ENCODE data around the gene SH3GL3. TPM values are rescaled to one million over a fixed set of nuclear protein-coding genes. Genes with fewer than 3 reads are reported as not detected.

SH3GL3 gene
- total RNA-seq, 1 donor from 2014 or later: 0.14 TPM

DNA sequence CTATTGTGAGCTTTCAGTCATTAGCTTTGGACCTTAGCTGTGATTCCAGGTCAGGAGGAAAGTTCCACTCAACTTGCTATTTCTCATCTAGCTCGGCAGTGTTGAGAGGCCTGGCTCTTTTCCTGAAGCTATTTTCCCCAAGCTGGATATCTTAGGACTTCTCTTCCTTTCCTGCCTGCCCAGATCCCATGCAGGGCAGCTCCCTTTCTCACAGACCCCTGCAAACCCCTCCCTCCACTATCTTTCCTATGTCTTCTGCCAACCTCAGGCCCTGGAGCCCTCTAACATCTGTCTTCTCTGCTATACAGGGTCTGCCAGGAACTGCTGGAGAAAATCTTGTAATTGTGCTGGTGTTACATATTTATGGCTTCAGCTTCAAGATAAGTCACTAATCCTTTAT is 49.6 kb downstream of the SH3GL3 start:
- Mint-ChIP-seq H3K9me3 (no peaks in the 10 kb centered on the region), H3K36me3 (ENCODE audit: low read depth) (no peaks in the 10 kb centered on the region), H3K4me3 (ENCODE audit: low read depth) (no peak overlapping the region), H3K27me3 (ENCODE audit: low read depth) (no peaks in the 10 kb centered on the region), H3K4me1 (ENCODE audit: low read depth) (no peaks in the 10 kb centered on the region), H3K27ac (no peak overlapping the region)
- intact Hi-C loops (cut with micrococcal nuclease): no loop called here
- no peak for DNase-seq (ENCODE audit: low spot score)

DNA sequence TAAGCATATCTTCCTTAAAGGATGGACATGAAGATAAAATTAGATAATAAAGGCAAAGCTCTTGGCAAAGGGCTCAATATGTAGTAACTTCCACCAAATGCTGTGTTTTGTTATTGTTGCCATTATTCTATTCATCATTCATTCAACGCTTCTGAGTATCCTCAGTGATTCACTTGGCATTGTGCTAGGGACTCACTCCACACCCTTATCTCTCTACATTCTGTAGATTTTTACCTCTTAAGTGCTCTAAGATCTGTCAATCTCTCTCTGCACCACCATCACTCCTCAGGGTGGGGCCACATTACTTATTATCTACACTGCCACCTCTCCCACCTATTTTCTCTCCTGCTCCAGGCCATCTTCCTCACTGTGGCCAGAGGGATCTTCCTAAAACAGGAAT is 51.2 kb downstream of the SH3GL3 start:
- Mint-ChIP-seq H3K9me3 (no peaks in the 10 kb centered on the region), H3K4me1 (ENCODE audit: low read depth) (no peaks in the 10 kb centered on the region), H3K27me3 (ENCODE audit: low read depth) (no peaks in the 10 kb centered on the region), H3K27ac (no peak overlapping the region), H3K36me3 (ENCODE audit: low read depth) (no peaks in the 10 kb centered on the region), H3K4me3 (ENCODE audit: low read depth) (no peak overlapping the region)
- intact Hi-C loops (cut with micrococcal nuclease): no loop called here
- no peak for DNase-seq (ENCODE audit: low spot score)

DNA sequence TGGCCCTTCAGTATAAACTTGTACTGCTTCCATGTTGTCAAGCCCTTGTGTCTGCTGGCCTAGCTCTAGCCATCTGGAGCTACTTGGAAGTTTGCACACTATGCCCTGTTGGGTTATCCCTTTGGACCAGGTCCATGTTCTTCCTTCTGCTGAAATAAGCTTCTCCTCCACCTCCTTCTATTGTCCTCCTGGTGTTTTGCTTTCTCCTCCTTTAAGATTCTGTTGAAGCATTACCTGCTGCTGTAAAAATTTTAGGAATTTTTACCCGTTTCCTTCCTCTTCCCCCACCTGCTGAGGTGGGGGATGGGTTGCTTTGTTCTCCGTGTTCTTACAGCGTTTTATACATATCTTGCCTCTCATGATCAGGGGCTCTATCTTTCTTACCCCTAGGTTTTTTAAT is 51.7 kb downstream of the SH3GL3 start:
- Mint-ChIP-seq H3K27ac (no peak overlapping the region), H3K4me3 (ENCODE audit: low read depth) (no peak overlapping the region), H3K27me3 (ENCODE audit: low read depth) (no peaks in the 10 kb centered on the region), H3K36me3 (ENCODE audit: low read depth) (no peaks in the 10 kb centered on the region), H3K9me3 (no peaks in the 10 kb centered on the region), H3K4me1 (ENCODE audit: low read depth) (no peaks in the 10 kb centered on the region)
- DNase-seq (ENCODE audit: low spot score): no peak
- intact Hi-C loops (cut with micrococcal nuclease): no loop called here

- Mint-ChIP-seq H3K4me1 (ENCODE audit: low read depth) (no peaks in the 10 kb centered on the region), H3K36me3 (ENCODE audit: low read depth) (no peaks in the 10 kb centered on the region), H3K27ac (no peak overlapping the region), H3K9me3 (no peaks in the 10 kb centered on the region), H3K4me3 (ENCODE audit: low read depth) (no peak overlapping the region), H3K27me3 (ENCODE audit: low read depth) (no peaks in the 10 kb centered on the region)
- no peak for DNase-seq (ENCODE audit: low spot score)
- intact Hi-C loops (cut with micrococcal nuclease): no loop called here
These were observed 52.3 kb downstream of the SH3GL3 start for GRCh38 chr15:83499476-83499875.

- no peak for DNase-seq (ENCODE audit: low spot score)
- H3K4me3 Mint-ChIP-seq (ENCODE audit: low read depth): no peak overlapping the region
- H3K36me3 Mint-ChIP-seq (ENCODE audit: low read depth): no peaks in the 10 kb centered on the region
- no peaks in the 10 kb centered on the region for H3K27me3 Mint-ChIP-seq (ENCODE audit: low read depth)
- intact Hi-C loops (cut with micrococcal nuclease): no loop called here
- no peaks in the 10 kb centered on the region for H3K9me3 Mint-ChIP-seq
- H3K4me1 Mint-ChIP-seq (ENCODE audit: low read depth): no peaks in the 10 kb centered on the region
- H3K27ac Mint-ChIP-seq: no peak overlapping the region
These were observed 56.6 kb downstream of the SH3GL3 start for GRCh38 chr15:83503595-83504364.

DNA sequence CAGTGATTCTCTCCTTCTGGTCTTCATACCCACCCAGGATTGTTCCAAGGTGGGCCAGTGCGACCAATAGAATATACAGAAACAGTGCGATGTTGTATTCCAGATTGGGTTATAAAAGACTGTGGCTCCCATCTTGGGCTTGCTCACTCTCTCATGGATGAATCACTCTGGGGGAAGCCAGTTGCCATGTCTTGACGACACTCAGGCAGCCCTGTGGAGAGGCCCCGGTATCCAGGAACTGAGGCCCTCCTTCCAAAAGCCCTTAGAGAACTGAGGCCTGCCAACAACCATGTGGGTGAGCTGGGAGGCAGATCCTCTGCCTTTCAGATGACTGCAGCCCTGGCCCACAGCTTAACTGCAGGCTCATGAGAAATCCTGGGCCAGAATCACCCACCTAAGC is 57.2 kb downstream of the SH3GL3 start:
- no peak for DNase-seq (ENCODE audit: low spot score)
- no peaks in the 10 kb centered on the region for H3K4me1 Mint-ChIP-seq (ENCODE audit: low read depth)
- intact Hi-C loops (cut with micrococcal nuclease): no loop called here
- no peaks in the 10 kb centered on the region for H3K9me3 Mint-ChIP-seq
- no peak overlapping the region for H3K27ac Mint-ChIP-seq
- no peaks in the 10 kb centered on the region for H3K36me3 Mint-ChIP-seq (ENCODE audit: low read depth)
- H3K27me3 Mint-ChIP-seq (ENCODE audit: low read depth): no peaks in the 10 kb centered on the region
- no peak overlapping the region for H3K4me3 Mint-ChIP-seq (ENCODE audit: low read depth)

GRCh38 chr15:83510001-83510400 is 62.9 kb downstream of the SH3GL3 start:
- DNase-seq (ENCODE audit: low spot score): no peak
- Mint-ChIP-seq H3K4me3 (ENCODE audit: low read depth) (no peak overlapping the region), H3K27ac (no peak overlapping the region), H3K27me3 (ENCODE audit: low read depth) (no peaks in the 10 kb centered on the region), H3K36me3 (ENCODE audit: low read depth) (no peaks in the 10 kb centered on the region), H3K4me1 (ENCODE audit: low read depth) (no peaks in the 10 kb centered on the region), H3K9me3 (no peaks in the 10 kb centered on the region)
- intact Hi-C loops (cut with micrococcal nuclease): no loop called here

DNA sequence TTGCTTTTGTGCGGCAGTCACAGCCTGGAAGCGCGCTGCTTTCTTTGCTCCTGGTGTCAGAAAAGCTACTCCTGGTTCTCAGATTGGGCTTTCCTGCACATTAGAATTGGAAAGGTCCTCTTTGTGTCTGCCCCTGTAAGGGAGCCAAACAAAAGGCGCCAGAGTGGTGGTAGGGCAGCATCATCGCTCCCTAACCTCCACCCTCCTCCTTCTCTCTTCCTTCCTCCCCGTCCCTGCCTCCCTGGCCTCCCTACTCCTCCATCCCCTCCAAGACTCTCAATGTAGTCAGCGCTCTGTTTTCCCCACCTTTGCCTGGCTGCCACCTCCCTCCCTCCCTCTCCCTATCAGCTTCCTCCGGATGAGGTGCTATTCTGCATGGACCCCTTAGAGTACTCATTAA is 65.3 kb downstream of the SH3GL3 start:
- H3K4me1 Mint-ChIP-seq (ENCODE audit: low read depth): no peaks in the 10 kb centered on the region
- DNase-seq (ENCODE audit: low spot score): no peak
- H3K27me3 Mint-ChIP-seq (ENCODE audit: low read depth): no peaks in the 10 kb centered on the region
- no peak overlapping the region for H3K27ac Mint-ChIP-seq
- H3K9me3 Mint-ChIP-seq: no peaks in the 10 kb centered on the region
- H3K36me3 Mint-ChIP-seq (ENCODE audit: low read depth): no peaks in the 10 kb centered on the region
- intact Hi-C loops (cut with micrococcal nuclease): no loop called here
- no peak overlapping the region for H3K4me3 Mint-ChIP-seq (ENCODE audit: low read depth)

- Mint-ChIP-seq H3K4me1 (ENCODE audit: low read depth) (no peaks in the 10 kb centered on the region), H3K27ac (no peak overlapping the region), H3K9me3 (no peaks in the 10 kb centered on the region), H3K4me3 (ENCODE audit: low read depth) (no peak overlapping the region), H3K27me3 (ENCODE audit: low read depth) (no peaks in the 10 kb centered on the region), H3K36me3 (ENCODE audit: low read depth) (no peaks in the 10 kb centered on the region)
- DNase-seq (ENCODE audit: low spot score): no peak
- intact Hi-C loops (cut with micrococcal nuclease): no loop called here
These were observed 67.4 kb downstream of the SH3GL3 start for GRCh38 chr15:83514584-83514983.

GRCh38 chr15:83515164-83515563 is 68.0 kb downstream of the SH3GL3 start:
- Mint-ChIP-seq H3K9me3 (no peaks in the 10 kb centered on the region), H3K36me3 (ENCODE audit: low read depth) (no peaks in the 10 kb centered on the region), H3K4me3 (ENCODE audit: low read depth) (no peak overlapping the region), H3K27me3 (ENCODE audit: low read depth) (no peaks in the 10 kb centered on the region), H3K27ac (no peak overlapping the region), H3K4me1 (ENCODE audit: low read depth) (no peaks in the 10 kb centered on the region)
- DNase-seq (ENCODE audit: low spot score): no peak
- intact Hi-C loops (cut with micrococcal nuclease): no loop called here

GRCh38 chr15:83516935-83517334 is 69.8 kb downstream of the SH3GL3 start:
- H3K36me3 Mint-ChIP-seq (ENCODE audit: low read depth): no peaks in the 10 kb centered on the region
- H3K27ac Mint-ChIP-seq: no peak overlapping the region
- H3K9me3 Mint-ChIP-seq: no peaks in the 10 kb centered on the region
- no peak for DNase-seq (ENCODE audit: low spot score)
- no peaks in the 10 kb centered on the region for H3K4me1 Mint-ChIP-seq (ENCODE audit: low read depth)
- no peak overlapping the region for H3K4me3 Mint-ChIP-seq (ENCODE audit: low read depth)
- H3K27me3 Mint-ChIP-seq (ENCODE audit: low read depth): no peaks in the 10 kb centered on the region
- intact Hi-C loops (cut with micrococcal nuclease): no loop called here

DNA sequence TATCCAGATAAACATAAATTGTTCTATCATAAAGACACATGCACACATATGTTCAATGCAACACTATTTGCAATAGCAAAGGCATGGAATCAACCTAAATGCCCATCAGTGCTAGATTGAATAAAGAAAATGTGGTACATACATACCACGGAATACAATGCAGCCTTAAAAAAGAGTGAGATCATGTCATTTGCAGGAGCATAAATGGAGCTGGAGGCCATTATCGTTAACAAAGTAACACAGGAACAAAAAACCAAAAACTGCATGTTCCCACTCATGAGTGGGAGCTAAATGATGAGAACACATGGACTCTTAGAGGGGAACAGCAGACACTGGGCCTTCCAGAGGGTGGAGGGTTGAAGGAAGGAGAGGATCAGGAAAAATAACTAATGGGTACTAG is 79.2 kb downstream of the SH3GL3 start:
- peaks cover 17% of the 10 kb centered on the region for H3K9me3 Mint-ChIP-seq
- DNase-seq (ENCODE audit: low spot score): no peak
- intact Hi-C loops (cut with micrococcal nuclease): no loop called here
- no peaks in the 10 kb centered on the region for H3K27me3 Mint-ChIP-seq (ENCODE audit: low read depth)
- H3K27ac Mint-ChIP-seq: no peak overlapping the region
- no peaks in the 10 kb centered on the region for H3K4me1 Mint-ChIP-seq (ENCODE audit: low read depth)
- no peaks in the 10 kb centered on the region for H3K36me3 Mint-ChIP-seq (ENCODE audit: low read depth)
- H3K4me3 Mint-ChIP-seq (ENCODE audit: low read depth): no peak overlapping the region

DNA sequence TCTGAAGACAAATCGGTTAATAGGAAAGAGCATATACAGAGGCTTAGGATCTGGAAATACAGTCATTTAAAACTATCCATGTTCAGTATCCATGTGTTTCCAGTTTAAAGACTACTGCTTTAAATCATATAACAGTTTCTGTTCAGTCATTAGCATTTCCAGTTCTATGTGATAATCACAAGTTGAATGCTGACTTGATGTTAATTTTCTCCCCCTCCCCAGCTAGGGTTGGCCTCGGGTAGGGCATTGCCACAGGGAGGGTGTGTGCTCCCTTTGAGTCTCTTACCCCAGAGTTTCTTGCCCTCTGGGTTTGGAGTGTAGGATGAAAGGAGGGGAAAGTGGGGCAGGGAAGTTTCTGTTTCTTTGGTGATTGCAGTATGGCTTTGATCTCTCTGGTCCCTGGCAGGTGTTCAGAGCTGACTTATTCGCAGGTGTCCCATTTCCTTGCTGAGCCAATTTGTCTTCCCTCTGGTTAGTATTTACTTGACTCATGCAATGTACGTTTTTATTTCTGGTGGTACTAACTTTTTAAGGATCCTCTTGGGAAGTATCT is 86.3 kb downstream of the SH3GL3 start:
- no peak overlapping the region for H3K27ac Mint-ChIP-seq
- no peak overlapping the region for H3K4me3 Mint-ChIP-seq (ENCODE audit: low read depth)
- no peaks in the 10 kb centered on the region for H3K4me1 Mint-ChIP-seq (ENCODE audit: low read depth)
- DNase-seq (ENCODE audit: low spot score): no peak
- peaks cover 6% of the 10 kb centered on the region for H3K9me3 Mint-ChIP-seq
- intact Hi-C loops (cut with micrococcal nuclease): no loop called here
- no peaks in the 10 kb centered on the region for H3K36me3 Mint-ChIP-seq (ENCODE audit: low read depth)
- H3K27me3 Mint-ChIP-seq (ENCODE audit: low read depth): no peaks in the 10 kb centered on the region
